PC-9 (cell line): ENCODE measurements around the gene DHX58. TPM values are rescaled to one million over a fixed set of nuclear protein-coding genes. Genes with fewer than 3 reads are reported as not detected.

Experiments used
- BruUV-seq: library from RNA; stranded (reverse); fragments of 400-500 nt; replicated peaks from 2 replicates; lab custom pipeline; 2021; lab: Mats Ljungman, UMichigan
- CTCF ChIA-PET: fragments of 300-600 bp; sonication (Branson Sonifier 250); formaldehyde crosslinking; loops from one replicate; lab custom pipeline; 2022; ENCODE audit warnings: antibody characterized with exemption; lab: Charles Lee
- POLR2A ChIA-PET: fragments of 300-600 bp; sonication (Branson Sonifier 250); formaldehyde crosslinking; loops from one replicate; lab custom pipeline; 2022; ENCODE audit warnings: antibody characterized with exemption; ENCODE audit not compliant: unreplicated experiment; lab: Charles Lee
- DNase-seq, 2 experiments: peaks; one replicate each; pipeline versions ENCODE4 v3.0.0 to v3.0.0-alpha.2; 2015 to 2022; ENCODE audit warnings: mixed read lengths in 1 of 2
- H2AFZ ChIP-seq: fragments of 200-600 bp; sonication (generic); 2 replicates; pipeline ENCODE4 v1.8.1; 2017; ENCODE audit warnings: antibody characterized with exemption
- H3F3A ChIP-seq: fragments of 200-600 bp; sonication (generic); 2 replicates; pipeline ENCODE4 v1.8.1; 2017; ENCODE audit warnings: antibody characterized with exemption, mild to moderate bottlenecking, low read depth; ENCODE audit not compliant: insufficient read depth
- H3K27ac ChIP-seq: fragments of 200-600 bp; sonication (generic); 2 replicates; pipeline ENCODE4 v1.6.1; 2016; ENCODE audit warnings: mixed run types
- H3K27me3 ChIP-seq: fragments of 200-600 bp; sonication (generic); 2 replicates; pipeline ENCODE4 v1.6.1; 2016; ENCODE audit warnings: low read depth, mixed run types; ENCODE audit not compliant: insufficient read depth
- H3K36me3 ChIP-seq: fragments of 200-600 bp; sonication (generic); 2 replicates; pipeline ENCODE4 v1.6.1; 2016; ENCODE audit warnings: low read depth, mixed run types
- H3K4me1 ChIP-seq: fragments of 200-600 bp; sonication (generic); replicated peaks from 2 replicates; pipeline ENCODE4 v1.6.1; 2016; ENCODE audit warnings: mixed run types; ENCODE audit not compliant: insufficient read depth
- H3K4me2 ChIP-seq: fragments of 200-600 bp; sonication (generic); 2 replicates; pipeline ENCODE4 v1.6.1; 2017; ENCODE audit warnings: mixed run types
- H3K4me3 ChIP-seq: fragments of 200-600 bp; sonication (generic); 2 replicates; pipeline ENCODE4 v1.6.1; 2016; ENCODE audit warnings: mixed run types
- H3K79me2 ChIP-seq: fragments of 200-600 bp; sonication (generic); 2 replicates; pipeline ENCODE4 v1.6.1; 2017; ENCODE audit warnings: low read depth, mixed run types
- H3K9me2 ChIP-seq: fragments of 200-600 bp; sonication (generic); 2 replicates; pipeline ENCODE4 v1.8.1; 2017; ENCODE audit warnings: mild to moderate bottlenecking; ENCODE audit not compliant: insufficient read depth
- H3K9me3 ChIP-seq: fragments of 200-600 bp; sonication (generic); 2 replicates; pipeline ENCODE4 v1.8.1; 2016; ENCODE audit warnings: low read depth; ENCODE audit not compliant: insufficient read depth
- H4K20me1 ChIP-seq: fragments of 200-600 bp; sonication (generic); 2 replicates; pipeline ENCODE4 v1.8.1; 2017; ENCODE audit not compliant: insufficient read depth
- EZH2 ChIP-seq: fragments of 200-600 bp; sonication (generic); IDR thresholded peaks from 2 replicates; pipeline ENCODE4 v1.8.0; 2017; ENCODE audit warnings: antibody characterized with exemption, low read depth
- intact Hi-C: fragments of 100-400 bp; cut with micrococcal nuclease; formaldehyde crosslinking; loops from one replicate; pipeline ENCODE4 v1.10.0; 2022; ENCODE audit not compliant: unreplicated experiment
- total RNA-seq: library from RNA; stranded (reverse); gene quantifications from 2 replicates; pipeline ENCODE4 v1.2.3, GENCODE V29; 2021
- TF ChIP-seq, protein P1 (sequence below): fragments of 200-600 bp; sonication (generic); conservative IDR thresholded peaks from 2 replicates; pipeline ENCODE4 v1.6.1; 2017; ENCODE audit warnings: mixed run types, antibody characterized with exemption, mild to moderate bottlenecking, moderate library complexity

DHX58 gene
- total RNA-seq, 1 experiment from 2014 or later = 17.9 TPM

DNA sequence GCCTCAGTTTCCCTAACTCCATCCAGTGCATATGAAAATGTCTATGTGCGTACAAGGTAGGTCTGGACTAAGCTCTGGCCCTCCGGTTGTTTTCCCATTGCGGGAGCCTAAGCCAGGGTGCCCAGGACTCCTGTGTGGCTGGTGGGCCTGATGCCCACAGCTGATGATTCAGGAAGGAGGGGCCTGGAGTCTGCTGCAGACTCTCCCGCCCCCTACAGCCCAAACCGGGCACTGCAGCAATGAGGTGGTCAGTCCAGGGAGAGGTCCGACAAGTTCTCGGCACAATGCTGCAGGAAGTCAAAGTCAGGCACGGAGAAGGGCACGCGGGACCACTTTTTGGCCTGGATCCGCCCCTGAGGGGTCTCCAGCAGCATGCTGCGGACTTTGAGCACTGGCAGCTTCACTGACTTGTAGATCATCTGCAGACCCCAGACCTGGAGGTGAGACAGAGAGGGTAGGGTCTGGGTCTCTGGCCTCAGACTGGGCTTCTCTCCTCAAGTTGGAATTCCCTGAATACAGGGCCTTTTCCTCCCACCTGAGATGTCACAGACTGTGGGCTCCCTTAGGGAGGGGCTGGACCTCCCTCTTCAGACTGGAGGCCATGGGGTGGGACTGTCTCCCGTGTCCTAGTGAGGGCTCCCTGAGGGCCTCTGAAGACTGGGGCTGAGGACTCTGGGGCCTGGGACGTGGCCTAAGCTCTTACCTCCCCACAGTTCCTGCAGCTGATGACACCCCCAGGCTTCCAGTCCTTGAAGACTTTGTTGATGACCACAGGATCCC lies 10.8 kb downstream of the DHX58 start:
- Histone ChIP-seq H3K9me3 (no peaks in the 10 kb centered on the region), H3K4me2 (no peak overlapping the region), H3K9me2 (no peaks in the 10 kb centered on the region), H3K79me2 (no peaks in the 10 kb centered on the region), H3K27me3 (peaks cover 6% of the 10 kb centered on the region; the same call in 1 of the 2 replicates), H3F3A (peaks cover 5% of the 10 kb centered on the region; the same call in 1 of the 2 replicates), H2AFZ (no peak overlapping the region), H3K27ac (no peak overlapping the region), H4K20me1 (no peaks in the 10 kb centered on the region), H3K4me3 (no peak overlapping the region), H3K4me1 (no peaks in the 10 kb centered on the region), H3K36me3 (no peaks in the 10 kb centered on the region)
- CTCF ChIA-PET = no interaction called here
- BruUV-seq = no TSS peak
- POLR2A ChIA-PET = no interaction called here
- intact Hi-C loops = loop anchor here (1.0 to 5.0 kb wide), 2 partner anchors 49 to 138 kb away; partner anchors contain the start of gene C17orf113
- TF ChIP-seq, protein P1, sequence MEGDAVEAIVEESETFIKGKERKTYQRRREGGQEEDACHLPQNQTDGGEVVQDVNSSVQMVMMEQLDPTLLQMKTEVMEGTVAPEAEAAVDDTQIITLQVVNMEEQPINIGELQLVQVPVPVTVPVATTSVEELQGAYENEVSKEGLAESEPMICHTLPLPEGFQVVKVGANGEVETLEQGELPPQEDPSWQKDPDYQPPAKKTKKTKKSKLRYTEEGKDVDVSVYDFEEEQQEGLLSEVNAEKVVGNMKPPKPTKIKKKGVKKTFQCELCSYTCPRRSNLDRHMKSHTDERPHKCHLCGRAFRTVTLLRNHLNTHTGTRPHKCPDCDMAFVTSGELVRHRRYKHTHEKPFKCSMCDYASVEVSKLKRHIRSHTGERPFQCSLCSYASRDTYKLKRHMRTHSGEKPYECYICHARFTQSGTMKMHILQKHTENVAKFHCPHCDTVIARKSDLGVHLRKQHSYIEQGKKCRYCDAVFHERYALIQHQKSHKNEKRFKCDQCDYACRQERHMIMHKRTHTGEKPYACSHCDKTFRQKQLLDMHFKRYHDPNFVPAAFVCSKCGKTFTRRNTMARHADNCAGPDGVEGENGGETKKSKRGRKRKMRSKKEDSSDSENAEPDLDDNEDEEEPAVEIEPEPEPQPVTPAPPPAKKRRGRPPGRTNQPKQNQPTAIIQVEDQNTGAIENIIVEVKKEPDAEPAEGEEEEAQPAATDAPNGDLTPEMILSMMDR = peak; percentile 84
- TF ChIP-seq EZH2 = no peak
- DNase-seq = peak in 1 of 2 experiments; percentile 56

DNA sequence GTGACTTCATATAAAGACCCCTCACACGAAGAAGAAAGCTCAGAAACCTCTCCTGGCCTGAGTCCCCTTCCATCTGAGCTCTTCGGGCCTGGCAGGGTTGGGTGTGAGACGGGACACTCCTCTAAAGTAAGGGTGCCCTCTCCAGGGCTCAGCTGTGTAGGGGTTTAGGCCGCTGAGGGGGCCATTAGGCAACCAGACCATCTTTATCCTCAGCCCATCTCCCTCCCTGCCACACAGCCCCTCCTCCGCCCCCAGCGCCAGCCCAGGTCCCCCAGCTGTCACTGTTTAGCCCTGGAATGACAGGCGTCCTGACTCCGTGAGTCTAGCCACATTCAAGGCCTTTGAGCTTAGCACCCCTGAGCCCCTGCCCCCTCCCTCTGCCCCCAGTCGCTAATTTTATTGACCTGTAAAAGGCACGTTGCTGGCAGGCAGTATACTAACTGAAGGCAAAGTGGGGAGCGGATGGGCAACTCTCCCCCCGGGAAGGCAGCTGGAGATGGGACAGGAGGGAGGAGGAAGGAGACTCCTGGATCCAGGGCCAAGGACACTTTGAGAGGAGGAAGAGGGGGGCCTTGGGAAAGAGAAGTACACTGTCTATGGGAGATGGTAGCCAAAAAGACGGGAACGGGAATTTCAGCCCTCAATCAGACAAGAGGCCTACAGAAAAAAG lies 13.6 kb downstream of the DHX58 start:
- no TSS peak for BruUV-seq
- H3K27ac ChIP-seq = no peak overlapping the region
- intact Hi-C loops = no loop called here
- ChIA-PET POLR2A (no interaction called here), CTCF (interaction anchor here (0.6 kb wide), 1 partner anchor 391 kb away, joined by 4 read pairs; no protein-coding TSS in a partner anchor)
- no peak overlapping the region for H3K4me2 ChIP-seq
- H3K4me1 ChIP-seq = no peaks in the 10 kb centered on the region
- peaks cover 6% of the 10 kb centered on the region for H3K27me3 ChIP-seq
- no peaks in the 10 kb centered on the region for H3K9me3 ChIP-seq
- H4K20me1 ChIP-seq = no peaks in the 10 kb centered on the region
- no peaks in the 10 kb centered on the region for H3K79me2 ChIP-seq
- no peak overlapping the region for H3K4me3 ChIP-seq
- H3K36me3 ChIP-seq = no peaks in the 10 kb centered on the region
- H3F3A ChIP-seq = peaks cover 5% of the 10 kb centered on the region; the same call in 1 of the 2 replicates
- TF ChIP-seq, protein P1 = no peak
- no peak for TF ChIP-seq EZH2
- H2AFZ ChIP-seq = no peak overlapping the region
- DNase-seq = no peak
- no peaks in the 10 kb centered on the region for H3K9me2 ChIP-seq

DNA sequence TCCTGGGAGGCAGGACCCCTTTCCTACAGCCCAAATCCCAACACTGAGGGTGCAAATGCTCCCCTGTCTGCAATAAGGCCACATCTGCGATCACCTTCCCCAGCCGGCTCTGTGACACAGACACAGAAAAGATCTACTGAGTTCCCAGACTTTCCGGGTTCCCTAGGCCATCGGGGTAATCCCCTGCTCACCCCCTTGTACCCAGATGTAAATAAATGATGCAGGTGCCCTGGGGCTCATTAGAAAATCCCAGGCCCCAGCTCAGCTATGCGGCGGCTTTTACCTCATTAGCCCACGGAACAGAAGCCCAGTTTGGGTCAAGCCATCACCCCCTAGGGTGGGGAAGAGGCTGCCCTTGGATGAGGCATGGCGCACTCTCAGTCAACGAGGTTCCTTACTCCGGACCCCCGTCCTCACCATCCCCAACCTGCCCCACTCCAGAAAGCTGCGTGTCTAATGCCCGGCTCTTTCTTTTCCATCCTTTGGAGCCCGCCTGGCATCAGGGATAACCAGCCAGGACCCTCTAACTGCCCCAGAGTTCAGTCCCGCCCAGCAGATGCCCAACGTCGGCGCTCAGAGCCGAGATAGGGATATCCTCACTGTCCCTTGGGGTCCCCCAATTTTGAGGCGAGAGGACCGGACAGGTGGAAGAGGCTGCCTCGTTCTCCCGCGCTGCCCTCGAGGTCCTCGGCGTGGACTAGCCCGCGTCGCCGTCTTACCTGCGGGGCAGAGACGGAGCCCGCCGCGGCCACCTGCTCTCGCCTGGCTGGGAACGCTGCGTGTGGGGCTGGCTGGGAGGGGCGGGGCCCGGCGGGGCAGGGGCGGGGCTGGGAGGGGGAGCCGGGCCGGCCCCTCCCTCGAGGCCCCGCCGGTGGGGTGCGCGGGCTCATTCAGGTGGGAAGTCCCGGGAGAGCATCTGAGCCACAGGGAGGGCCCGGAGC lies 14.6 kb downstream of the DHX58 start, which contains the start of gene ZNF385C:
Gene ZNF385C, minus strand, starts transcription at position 783 of the 941 bp plus-strand sequence. CDS start 35,417 bp downstream, outside the sequence.
- intact Hi-C loops = no loop called here
- Histone ChIP-seq H3K4me3 (no peak within 1 kb of the TSS), H3K27ac (no peak within 1 kb of the TSS), H2AFZ (no peak within 1 kb of the TSS), H3K4me2 (no peak within 1 kb of the TSS), H4K20me1 (no peaks in the 10 kb centered on the region), H3K4me1 (no peaks in the 10 kb centered on the region), H3K79me2 (no peaks in the 10 kb centered on the region), H3K27me3 (peaks cover 6% of the 10 kb centered on the region), H3K9me2 (no peaks in the 10 kb centered on the region), H3F3A (peaks cover under 1% of the 10 kb centered on the region; the same call in 1 of the 2 replicates), H3K36me3 (no peaks in the 10 kb centered on the region), H3K9me3 (no peaks in the 10 kb centered on the region)
- POLR2A ChIA-PET = no interaction called here
- DNase-seq = no peak
- no TSS peak for BruUV-seq
- TF ChIP-seq EZH2 = no peak
- TF ChIP-seq, protein P1 = no peak
- CTCF ChIA-PET = interaction anchor here (0.6 kb wide), 1 partner anchor 392 kb away, joined by 4 read pairs; no protein-coding TSS in a partner anchor
